Transverse colon (tissue), 4 donors: ENCODE measurements around the gene EDNRA. TPM values are rescaled to one million over a fixed set of nuclear protein-coding genes. Genes with fewer than 3 reads are reported as not detected.

Experiments used
- DNase-seq: peaks from one replicate; pipeline ENCODE4 v3.0.0-alpha.2; 2019
- H3K27ac ChIP-seq, 4 donors: fragments of 200-600 bp; sonication (generic); 2 replicates each; pipeline ENCODE4 v1.5.1; 2016 to 2018; ENCODE audit warnings: inconsistent platforms in 4 of 4
- H3K27me3 ChIP-seq: fragments of 200-600 bp; sonication (generic); 2 replicates; pipeline ENCODE4 v1.5.1; 2017; ENCODE audit warnings: inconsistent platforms
- H3K36me3 ChIP-seq, 4 donors: fragments of 200-600 bp; sonication (generic); 2 replicates each; pipeline ENCODE4 v1.5.1; 2017 to 2019; ENCODE audit warnings: inconsistent platforms in 4 of 4
- H3K4me1 ChIP-seq, 4 donors: fragments of 200-600 bp; sonication (generic); 2 replicates each; pipeline ENCODE4 v1.5.1; 2017 to 2020; ENCODE audit warnings: inconsistent platforms in 4 of 4
- H3K4me3 ChIP-seq, 4 donors: fragments of 200-600 bp; sonication (generic); 1 replicate in 1 of 4; 2 replicates in 3 of 4; pipeline versions ENCODE4 v1.5.1 to v1.6.1; 2017 to 2019; ENCODE audit warnings: inconsistent platforms in 4 of 4
- H3K9me3 ChIP-seq, 2 donors: fragments of 200-600 bp; sonication (generic); 2 replicates each; pipeline ENCODE4 v1.5.1; 2017 to 2019; ENCODE audit warnings: inconsistent platforms in 2 of 2
- CTCF ChIP-seq, 5 experiments: fragments of 200-600 bp in 3 of 5; fragments of 450-650 bp in 2 of 5; sonication (generic) in 3 of 5; IDR thresholded peaks; 1 replicate in 2 of 5; 2 replicates in 3 of 5; pipeline ENCODE4 v1.5.1; 2016 to 2017; ENCODE audit warnings: antibody characterized with exemption in 5 of 5, inconsistent platforms in 3 of 5, mild to moderate bottlenecking in 2 of 5, moderate library complexity in 1 of 5
- EP300 ChIP-seq: sonication (generic); formaldehyde crosslinking; IDR thresholded peaks from one replicate; pipeline ENCODE4 v1.6.1; 2017; ENCODE audit warnings: antibody characterized with exemption, low read depth
- POLR2A ChIP-seq: fragments of 450-650 bp; IDR thresholded peaks from one replicate; pipeline ENCODE4 v1.6.1; 2016; ENCODE audit warnings: antibody characterized with exemption, mild to moderate bottlenecking, moderate library complexity
- POLR2AphosphoS5 ChIP-seq, 3 donors: sonication (generic); formaldehyde crosslinking; IDR thresholded peaks; one replicate each; pipeline ENCODE4 v1.6.1; 2016; ENCODE audit warnings: antibody characterized with exemption in 3 of 3
- WGBS, 2 donors: methylation state at CpG; one replicate each; pipeline ENCODE4 v1.1.5; 2018; ENCODE audit warnings: low coverage in 1 of 2; 5-methylcytosine and 5-hydroxymethylcytosine counted together
- in situ Hi-C, 4 donors: fragments of 200-750 bp; cut with MboI; loops; one replicate each; pipeline versions ENCODE4 v1.15.0 to v1.15.1; 2017; ENCODE audit warnings: low sequenced_read_pairs in 3 of 4, low pct_ligation_motif_present in 1 of 4, low pct_unique_long_range_greater_than_20kb in 1 of 4
- intact Hi-C: fragments of 100-400 bp; cut with DNase I; formaldehyde crosslinking; loops from one replicate; pipeline ENCODE4 v1.15.1; 2023; ENCODE audit warnings: low total_unique reads
- total RNA-seq, 4 donors: library from RNA; depleted of rRNA; stranded (reverse); fragments of >200 nt; gene quantifications; one replicate each; pipeline ENCODE4 v1.1.0, GENCODE V29; 2016

Gene EDNRA
- total RNA-seq, 4 donors from 2014 or later: 0.55 to 3.8 (median 1.1) TPM; not detected in 1

- no peak overlapping the region for H3K4me3 ChIP-seq
Observed at GRCh38 chr4:147582386-147583060, 101.6 kb downstream of the EDNRA start.

GRCh38 chr4:147583876-147584275, 103.0 kb downstream of the EDNRA start:
- Histone ChIP-seq H3K27ac (no peak overlapping the region), H3K4me3 (no peak overlapping the region), H3K36me3 (no peaks in the 10 kb centered on the region), H3K9me3 (no peaks in the 10 kb centered on the region), H3K27me3 (no peaks in the 10 kb centered on the region), H3K4me1 (no peaks in the 10 kb centered on the region)
- no peak for TF ChIP-seq POLR2AphosphoS5 (IDR thresholded peaks at IDR 0.05)
- no peak for TF ChIP-seq CTCF (IDR thresholded peaks at IDR 0.05)
- TF ChIP-seq POLR2A: no peak
- no peak for TF ChIP-seq EP300
- WGBS, 2 donors: 50 to 71% methylated on average over 1 of the region's 1 CpG
- intact Hi-C loops: loop anchor here (10.0 kb wide), 1 partner anchor 69 kb away; no protein-coding TSS in a partner anchor
- DNase-seq: no peak
- in situ Hi-C loops: loop anchor here (10.0 to 25.0 kb wide), 3 partner anchors 422 to 572 kb away; no protein-coding TSS in a partner anchor

More at GRCh38 chr4:147582386-147583060, 101.6 kb downstream of the EDNRA start:
- in situ Hi-C loops (loop anchor here (10.0 to 25.0 kb wide), 3 partner anchors 420 to 570 kb away; no protein-coding TSS in a partner anchor), intact Hi-C loops (loop anchor here (10.0 kb wide), 1 partner anchor 68 kb away; no protein-coding TSS in a partner anchor)
- H3K27me3 ChIP-seq: no peaks in the 10 kb centered on the region
- no peak for DNase-seq
- H3K27ac ChIP-seq: no peak overlapping the region
- no peaks in the 10 kb centered on the region for H3K4me1 ChIP-seq
- H3K36me3 ChIP-seq: no peaks in the 10 kb centered on the region
- TF ChIP-seq POLR2A (no peak), EP300 (no peak), POLR2AphosphoS5 (IDR thresholded peaks at IDR 0.05) (no peak), CTCF (IDR thresholded peaks at IDR 0.05) (no peak)
- H3K9me3 ChIP-seq: no peaks in the 10 kb centered on the region

GRCh38 chr4:147586032-147586431, 105.1 kb downstream of the EDNRA start:
- in situ Hi-C loops (loop anchor here (10.0 to 25.0 kb wide), 3 partner anchors 424 to 574 kb away; no protein-coding TSS in a partner anchor), intact Hi-C loops (loop anchor here (10.0 kb wide), 1 partner anchor 71 kb away; no protein-coding TSS in a partner anchor)
- no peak for TF ChIP-seq POLR2A
- TF ChIP-seq EP300: no peak
- no peak for TF ChIP-seq POLR2AphosphoS5 (IDR thresholded peaks at IDR 0.05)
- no peak for TF ChIP-seq CTCF (IDR thresholded peaks at IDR 0.05)
- 37 to 51% methylated on average over 3 of the region's 3 CpGs for WGBS, 2 donors
- Histone ChIP-seq H3K27ac (no peak overlapping the region), H3K4me1 (peaks cover 0 to 6% (median 0%) of the 10 kb centered on the region in 4 donors), H3K36me3 (no peaks in the 10 kb centered on the region), H3K4me3 (no peak overlapping the region), H3K9me3 (no peaks in the 10 kb centered on the region), H3K27me3 (no peaks in the 10 kb centered on the region)
- no peak for DNase-seq

- no peak for TF ChIP-seq CTCF (IDR thresholded peaks at IDR 0.05)
- no peak for TF ChIP-seq EP300
- TF ChIP-seq POLR2A: no peak
- Histone ChIP-seq H3K4me3 (no peak overlapping the region), H3K4me1 (peaks cover 0 to 6% (median 0%) of the 10 kb centered on the region in 4 donors), H3K27ac (no peak overlapping the region), H3K9me3 (no peaks in the 10 kb centered on the region), H3K36me3 (no peaks in the 10 kb centered on the region), H3K27me3 (no peaks in the 10 kb centered on the region)
- in situ Hi-C loops: loop anchor here (10.0 to 25.0 kb wide), 3 partner anchors 424 to 574 kb away; no protein-coding TSS in a partner anchor
- WGBS, 2 donors: 60 to 69% methylated on average over 1 to 4 of the region's 4 CpGs
- intact Hi-C loops: loop anchor here (10.0 kb wide), 1 partner anchor 72 kb away; no protein-coding TSS in a partner anchor
- no peak for DNase-seq
Observed at GRCh38 chr4:147586637-147587036, 105.7 kb downstream of the EDNRA start.
